GM23248 (cell line): Measurements from ENCODE around the gene PRDM16. TPM values are rescaled to one million over a fixed set of nuclear protein-coding genes. Genes with fewer than 3 reads are reported as not detected.

Source experiments
- DNase-seq: peaks from one replicate; pipeline ENCODE4 v3.0.0-alpha.2; 2015
- H2AFZ ChIP-seq: fragments of 200-600 bp; sonication (generic); 2 replicates; pipeline ENCODE4 v1.6.1; 2016; ENCODE audit warnings: antibody characterized with exemption
- H3F3A ChIP-seq: fragments of 200-600 bp; sonication (generic); 2 replicates; pipeline ENCODE4 v1.6.1; 2016; ENCODE audit warnings: mild to moderate bottlenecking, antibody characterized with exemption, mixed run types; ENCODE audit not compliant: insufficient read depth
- H3K27ac ChIP-seq: fragments of 200-600 bp; sonication (generic); 2 replicates; pipeline ENCODE4 v1.5.1; 2016; ENCODE audit warnings: mild to moderate bottlenecking
- H3K27me3 ChIP-seq: fragments of 200-600 bp; sonication (generic); replicated peaks from 2 replicates; pipeline ENCODE4 v1.6.1; 2016; ENCODE audit warnings: mild to moderate bottlenecking; ENCODE audit not compliant: insufficient read depth
- H3K36me3 ChIP-seq: fragments of 200-600 bp; sonication (generic); 2 replicates; pipeline ENCODE4 v1.6.1; 2016; ENCODE audit warnings: low read depth, mild to moderate bottlenecking
- H3K4me1 ChIP-seq: fragments of 200-600 bp; sonication (generic); 2 replicates; pipeline ENCODE4 v1.6.1; 2016; ENCODE audit warnings: mild to moderate bottlenecking; ENCODE audit not compliant: insufficient read depth
- H3K4me2 ChIP-seq: fragments of 200-600 bp; sonication (generic); one replicate; pipeline ENCODE4 v1.6.1; 2016; ENCODE audit warnings: mild to moderate bottlenecking; ENCODE audit not compliant: unreplicated experiment
- H3K4me3 ChIP-seq: fragments of 200-600 bp; sonication (generic); 2 replicates; pipeline ENCODE4 v1.5.1; 2016; ENCODE audit warnings: mild to moderate bottlenecking
- H3K79me2 ChIP-seq: fragments of 200-600 bp; sonication (generic); 2 replicates; pipeline ENCODE4 v1.6.1; 2016; ENCODE audit warnings: mild to moderate bottlenecking; ENCODE audit not compliant: insufficient read depth
- H3K9ac ChIP-seq: fragments of 200-600 bp; sonication (generic); 2 replicates; pipeline ENCODE4 v1.6.1; 2016; ENCODE audit warnings: mild to moderate bottlenecking
- H3K9me2 ChIP-seq: fragments of 200-600 bp; sonication (generic); 2 replicates; pipeline ENCODE4 v1.6.1; 2016; ENCODE audit warnings: mixed run types, mild to moderate bottlenecking, moderate library complexity; ENCODE audit not compliant: insufficient read depth
- H3K9me3 ChIP-seq: fragments of 200-600 bp; sonication (generic); one replicate; pipeline ENCODE4 v1.6.1; 2017; ENCODE audit warnings: low read depth
- H4K20me1 ChIP-seq: fragments of 200-600 bp; sonication (generic); 2 replicates; pipeline ENCODE4 v1.6.0; 2016; ENCODE audit not compliant: insufficient read depth
- EZH2 ChIP-seq: fragments of 200-600 bp; sonication (generic); IDR thresholded peaks from 2 replicates; pipeline ENCODE4 v1.6.1; 2018; ENCODE audit warnings: antibody characterized with exemption, mild to moderate bottlenecking; ENCODE audit not compliant: insufficient read depth, poor library complexity, severe bottlenecking
- EZH2phosphoT487 ChIP-seq: fragments of 200-600 bp; sonication (generic); IDR thresholded peaks from 2 replicates; pipeline ENCODE4 v1.6.1; 2018; ENCODE audit warnings: antibody characterized with exemption, moderate library complexity, mild to moderate bottlenecking, low read depth; ENCODE audit not compliant: insufficient read depth
- WGBS, 2 experiments: methylation state at CpG; one replicate each; pipeline ENCODE4 v1.1.6; 2015 to 2017; ENCODE audit warnings: low lambda C conversion rate in 2 of 2, low coverage in 1 of 2; ENCODE audit errors: missing lambda C conversion rate in 2 of 2; 5-methylcytosine and 5-hydroxymethylcytosine counted together
- in situ Hi-C: fragments of 300-500 bp; cut with MboI; formaldehyde crosslinking; loops from 2 replicates; pipeline ENCODE4 v1.15.0; 2020
- polyA plus RNA-seq: library from polyadenylated mRNA; unstranded; fragments of >200 nt; fragmentation: Nextera tagmentation; extraction: Ambion mirVana; gene quantifications from 2 replicates; pipeline ENCODE4 v1.2.1, GENCODE V29; 2016
- total RNA-seq: library from RNA; depleted of rRNA; stranded (reverse); fragments of >200 nt; shearing (Covaris generic); gene quantifications from 2 replicates; pipeline ENCODE4 v1.2.3, GENCODE V29; 2014

The PRDM16 gene
- total and polyA plus RNA-seq, 2 experiments from 2014 or later, result 0.18 TPM; not detected in 1

- H2AFZ ChIP-seq, result no peak overlapping the region
- no peaks in the 10 kb centered on the region for H3F3A ChIP-seq
- no peak overlapping the region for H3K4me2 ChIP-seq
- H3K4me3 ChIP-seq, result no peak overlapping the region
- TF ChIP-seq EZH2phosphoT487, result no peak
- in situ Hi-C loops, result no loop called here
- 50 to 82% methylated on average over 1 to 3 of the region's 3 CpGs for WGBS, 2 experiments
- no peaks in the 10 kb centered on the region for H3K79me2 ChIP-seq
- no peaks in the 10 kb centered on the region for H3K9me2 ChIP-seq
- H3K27me3 ChIP-seq, result no peaks in the 10 kb centered on the region; the same call in 1 of the 2 replicates
- no peak overlapping the region for H3K9ac ChIP-seq
- H4K20me1 ChIP-seq, result no peaks in the 10 kb centered on the region
- no peak overlapping the region for H3K27ac ChIP-seq
- no peaks in the 10 kb centered on the region for H3K9me3 ChIP-seq
- no peaks in the 10 kb centered on the region for H3K36me3 ChIP-seq
- H3K4me1 ChIP-seq, result no peaks in the 10 kb centered on the region
- no peak for DNase-seq
Observed at GRCh38 chr1:3051270-3052268, 17.4 kb upstream of the PRDM16 start.

GRCh38 chr1:3052501-3052900 lies 16.5 kb upstream of the PRDM16 start:
- DNase-seq, result no peak
- no peak overlapping the region for H3K4me2 ChIP-seq
- no peak overlapping the region for H3K27ac ChIP-seq
- H3K9me2 ChIP-seq, result no peaks in the 10 kb centered on the region
- no peaks in the 10 kb centered on the region for H3K79me2 ChIP-seq
- no peak overlapping the region for H3K9ac ChIP-seq
- 45 to 46% methylated on average over 5 of the region's 5 CpGs for WGBS, 2 experiments
- H3F3A ChIP-seq, result no peaks in the 10 kb centered on the region
- in situ Hi-C loops, result no loop called here
- no peaks in the 10 kb centered on the region for H3K4me1 ChIP-seq
- H3K9me3 ChIP-seq, result no peaks in the 10 kb centered on the region
- H4K20me1 ChIP-seq, result no peaks in the 10 kb centered on the region
- no peak overlapping the region for H2AFZ ChIP-seq
- no peak overlapping the region for H3K4me3 ChIP-seq
- TF ChIP-seq EZH2phosphoT487 (no peak), EZH2 (no peak)
- no peaks in the 10 kb centered on the region for H3K36me3 ChIP-seq
- peaks cover 9% of the 10 kb centered on the region; the same call in 1 of the 2 replicates for H3K27me3 ChIP-seq

- Histone ChIP-seq H3K79me2 (no peaks in the 10 kb centered on the region), H3K9me3 (no peaks in the 10 kb centered on the region), H3K9ac (no peak overlapping the region), H3K4me1 (no peaks in the 10 kb centered on the region), H3K27me3 (peaks cover 17% of the 10 kb centered on the region; the same call in 1 of the 2 replicates), H4K20me1 (no peaks in the 10 kb centered on the region), H3F3A (no peaks in the 10 kb centered on the region), H3K4me2 (no peak overlapping the region), H3K4me3 (no peak overlapping the region), H3K36me3 (no peaks in the 10 kb centered on the region), H3K9me2 (no peaks in the 10 kb centered on the region), H2AFZ (no peak overlapping the region), H3K27ac (no peak overlapping the region)
- TF ChIP-seq EZH2 (no peak), EZH2phosphoT487 (no peak)
- no peak for DNase-seq
- 42 to 49% methylated on average over 9 of the region's 9 CpGs for WGBS, 2 experiments
- in situ Hi-C loops, result no loop called here
Observed at GRCh38 chr1:3053366-3053980, 15.5 kb upstream of the PRDM16 start.

DNA sequence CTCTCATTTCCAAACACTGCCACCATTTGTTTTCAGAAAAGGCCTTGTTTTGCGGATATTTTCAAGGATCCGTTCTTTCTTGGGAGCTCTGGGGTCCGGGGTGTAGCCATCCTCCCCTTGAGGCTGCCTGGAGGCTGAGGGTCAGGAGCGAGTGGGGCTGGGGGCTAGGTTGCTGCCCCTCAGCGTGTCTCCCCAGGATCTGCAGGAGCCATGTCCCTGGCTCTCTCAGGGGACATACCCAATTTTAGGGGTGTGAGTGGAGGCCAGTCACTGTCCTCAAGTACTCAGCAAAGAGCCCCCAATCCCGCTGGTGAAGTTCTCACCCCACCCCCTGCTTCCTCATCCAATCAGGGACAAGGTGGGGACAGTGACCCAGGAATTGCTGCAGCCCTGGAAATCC lies 15.0 kb upstream of the PRDM16 start:
- DNase-seq, result no peak
- no peak overlapping the region for H3K4me2 ChIP-seq
- no peaks in the 10 kb centered on the region for H3K79me2 ChIP-seq
- in situ Hi-C loops, result no loop called here
- H3K36me3 ChIP-seq, result no peaks in the 10 kb centered on the region
- no peak overlapping the region for H3K27ac ChIP-seq
- 23 to 24% methylated on average over 5 to 6 of the region's 6 CpGs for WGBS, 2 experiments
- H3F3A ChIP-seq, result no peaks in the 10 kb centered on the region
- peaks cover 22% of the 10 kb centered on the region for H3K27me3 ChIP-seq
- no peak overlapping the region for H3K9ac ChIP-seq
- no peak overlapping the region for H3K4me3 ChIP-seq
- TF ChIP-seq EZH2phosphoT487 (no peak), EZH2 (no peak)
- H4K20me1 ChIP-seq, result no peaks in the 10 kb centered on the region
- H2AFZ ChIP-seq, result no peak overlapping the region
- no peaks in the 10 kb centered on the region for H3K4me1 ChIP-seq
- H3K9me3 ChIP-seq, result no peaks in the 10 kb centered on the region
- H3K9me2 ChIP-seq, result no peaks in the 10 kb centered on the region
